Astrocyte (in vitro differentiated cells and primary cell): ENCODE data around the gene RAB3A. TPM values are rescaled to one million over a fixed set of nuclear protein-coding genes. Genes with fewer than 3 reads are reported as not detected.

Source experiments
- DNase-seq: peaks from one replicate; pipeline ENCODE4 v3.0.0-alpha.2; 2010; ENCODE audit warnings: low read depth
- FAIRE-seq: peaks from 2 replicates; lab custom pipeline; 2011; peaks lifted over from hg19 to GRCh38; lab: Jason Lieb, UNC
- H2AFZ ChIP-seq: 2 replicates; pipeline ENCODE4 v1.6.0; 2012; ENCODE audit warnings: low read depth, low read length, inconsistent platforms
- H3K27ac ChIP-seq: 2 replicates; pipeline ENCODE4 v1.5.1; 2011; ENCODE audit warnings: low read depth, low read length, inconsistent platforms
- H3K27me3 ChIP-seq: 2 replicates; pipeline ENCODE4 v1.6.0; 2011; ENCODE audit warnings: low read length, inconsistent platforms; ENCODE audit not compliant: insufficient read depth
- H3K36me3 ChIP-seq: 2 replicates; pipeline ENCODE4 v1.5.1; 2011; ENCODE audit warnings: low read length, inconsistent platforms; ENCODE audit not compliant: insufficient read depth
- H3K4me1 ChIP-seq: 2 replicates; pipeline ENCODE4 v1.5.1; 2011; ENCODE audit warnings: low read length, inconsistent platforms; ENCODE audit not compliant: insufficient read depth
- H3K4me2 ChIP-seq: 2 replicates; pipeline ENCODE4 v1.6.0; 2012; ENCODE audit warnings: low read length, inconsistent platforms
- H3K4me3 ChIP-seq: 2 replicates; pipeline ENCODE4 v1.5.1; 2011; ENCODE audit warnings: low read depth, mild to moderate bottlenecking, low read length, inconsistent platforms; ENCODE audit not compliant: insufficient read depth
- H3K79me2 ChIP-seq: 2 replicates; pipeline ENCODE4 v1.6.0; 2012; ENCODE audit warnings: mild to moderate bottlenecking, low read length, inconsistent platforms; ENCODE audit not compliant: insufficient read depth
- H3K9ac ChIP-seq: 2 replicates; pipeline ENCODE4 v1.6.0; 2012; ENCODE audit warnings: mild to moderate bottlenecking, low read length, inconsistent platforms
- H3K9me3 ChIP-seq: 2 replicates; pipeline ENCODE4 v1.5.1; 2012; ENCODE audit warnings: low read depth, mild to moderate bottlenecking, low read length, inconsistent platforms; ENCODE audit not compliant: insufficient read depth
- H4K20me1 ChIP-seq: 2 replicates; pipeline ENCODE4 v1.6.0; 2012; ENCODE audit warnings: low read length, inconsistent platforms; ENCODE audit not compliant: insufficient read depth
- H3K27ac Mint-ChIP-seq: one replicate; pipeline ENCODE4 v1.8.0; 2021; ENCODE audit warnings: mild to moderate bottlenecking, mixed read lengths; ENCODE audit not compliant: unreplicated experiment
- H3K27me3 Mint-ChIP-seq: one replicate; pipeline ENCODE4 v1.8.0; 2021; ENCODE audit warnings: low read depth, mixed read lengths; ENCODE audit not compliant: unreplicated experiment
- H3K36me3 Mint-ChIP-seq: one replicate; pipeline ENCODE4 v1.8.0; 2021; ENCODE audit warnings: low read depth, mixed read lengths; ENCODE audit not compliant: unreplicated experiment
- H3K4me1 Mint-ChIP-seq: one replicate; pipeline ENCODE4 v1.8.0; 2021; ENCODE audit warnings: low read depth, mixed read lengths; ENCODE audit not compliant: unreplicated experiment
- H3K4me3 Mint-ChIP-seq: one replicate; pipeline ENCODE4 v1.8.0; 2021; ENCODE audit warnings: mild to moderate bottlenecking, moderate library complexity, mixed read lengths; ENCODE audit not compliant: unreplicated experiment
- H3K9me3 Mint-ChIP-seq: one replicate; pipeline ENCODE4 v1.8.0; 2021; ENCODE audit warnings: mild to moderate bottlenecking, mixed read lengths; ENCODE audit not compliant: unreplicated experiment
- EZH2 ChIP-seq: IDR thresholded peaks from 2 replicates; pipeline ENCODE4 v1.6.1; 2012; ENCODE audit warnings: mild to moderate bottlenecking, low read length, inconsistent platforms; ENCODE audit not compliant: insufficient read depth
- total RNA-seq: library from RNA; stranded (reverse); gene quantifications from 2 replicates; pipeline ENCODE4 v1.2.1, GENCODE V29; 2021
- TF ChIP-seq, protein P1 (sequence below): IDR thresholded peaks from 2 replicates; pipeline ENCODE4 v1.5.1; 2011; ENCODE audit warnings: low read depth, mild to moderate bottlenecking, inconsistent platforms, low read length, moderate library complexity; ENCODE audit not compliant: insufficient read depth

RAB3A gene
- total RNA-seq, 1 donor from 2014 or later: 7.5 TPM

DNA sequence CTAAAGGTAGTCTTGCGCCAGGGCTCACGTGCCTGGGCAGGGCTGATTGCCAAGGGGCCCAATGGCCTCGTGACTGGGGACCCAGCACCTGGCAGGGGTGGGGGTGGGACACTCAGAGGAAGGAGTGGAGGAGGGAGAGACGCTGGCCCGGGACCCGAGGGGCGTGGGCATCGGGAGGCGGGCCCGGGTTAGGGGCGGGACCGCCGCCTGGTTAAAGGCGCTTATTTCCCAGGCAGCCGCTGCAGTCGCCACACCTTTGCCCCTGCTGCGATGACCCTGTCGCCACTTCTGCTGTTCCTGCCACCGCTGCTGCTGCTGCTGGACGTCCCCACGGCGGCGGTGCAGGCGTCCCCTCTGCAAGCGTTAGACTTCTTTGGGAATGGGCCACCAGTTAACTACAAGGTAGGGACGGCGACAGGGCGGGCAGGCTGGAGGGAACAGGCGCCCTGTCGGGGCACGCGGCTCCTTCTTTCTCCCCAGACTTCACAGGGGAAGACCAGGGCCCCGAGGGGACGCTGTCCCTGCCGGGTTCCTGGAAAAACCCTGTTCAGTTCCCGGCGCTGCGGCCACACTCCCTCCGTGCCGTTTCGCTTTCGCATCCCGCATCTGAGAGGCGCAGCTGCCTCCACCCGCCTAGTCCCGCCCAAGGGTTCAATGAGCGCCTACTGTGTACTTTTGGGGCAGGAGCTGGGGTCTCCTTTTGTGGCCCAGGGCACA lies 30.1 kb downstream of the RAB3A start, which contains the start of gene IFI30:
IFI30 (plus strand) TSS at position 242 of the 717 bp plus-strand sequence; CDS start at position 271, 29 bp downstream.
- Histone ChIP-seq H2AFZ (peak within 1 kb of the TSS; percentile 96), H3K9me3 (no peaks in the 10 kb centered on the region), H3K9ac (peak within 1 kb of the TSS; percentile 72), H3K4me2 (peak within 1 kb of the TSS; percentile 98), H3K27me3 (no peaks in the 10 kb centered on the region), H3K4me3 (peak within 1 kb of the TSS; percentile 68), H4K20me1 (no peaks in the 10 kb centered on the region), H3K4me1 (no peaks in the 10 kb centered on the region), H3K36me3 (no peaks in the 10 kb centered on the region), H3K79me2 (no peaks in the 10 kb centered on the region), H3K27ac (no peak within 1 kb of the TSS)
- DNase-seq (no peak), FAIRE-seq (no peak)
- Mint-ChIP-seq H3K4me3 (peak within 1 kb of the TSS; percentile 76), H3K27ac (no peak within 1 kb of the TSS), H3K9me3 (peaks cover 1% of the 10 kb centered on the region), H3K36me3 (peaks cover 11% of the 10 kb centered on the region), H3K4me1 (no peaks in the 10 kb centered on the region), H3K27me3 (peaks cover 32% of the 10 kb centered on the region)
- TF ChIP-seq, protein P1, sequence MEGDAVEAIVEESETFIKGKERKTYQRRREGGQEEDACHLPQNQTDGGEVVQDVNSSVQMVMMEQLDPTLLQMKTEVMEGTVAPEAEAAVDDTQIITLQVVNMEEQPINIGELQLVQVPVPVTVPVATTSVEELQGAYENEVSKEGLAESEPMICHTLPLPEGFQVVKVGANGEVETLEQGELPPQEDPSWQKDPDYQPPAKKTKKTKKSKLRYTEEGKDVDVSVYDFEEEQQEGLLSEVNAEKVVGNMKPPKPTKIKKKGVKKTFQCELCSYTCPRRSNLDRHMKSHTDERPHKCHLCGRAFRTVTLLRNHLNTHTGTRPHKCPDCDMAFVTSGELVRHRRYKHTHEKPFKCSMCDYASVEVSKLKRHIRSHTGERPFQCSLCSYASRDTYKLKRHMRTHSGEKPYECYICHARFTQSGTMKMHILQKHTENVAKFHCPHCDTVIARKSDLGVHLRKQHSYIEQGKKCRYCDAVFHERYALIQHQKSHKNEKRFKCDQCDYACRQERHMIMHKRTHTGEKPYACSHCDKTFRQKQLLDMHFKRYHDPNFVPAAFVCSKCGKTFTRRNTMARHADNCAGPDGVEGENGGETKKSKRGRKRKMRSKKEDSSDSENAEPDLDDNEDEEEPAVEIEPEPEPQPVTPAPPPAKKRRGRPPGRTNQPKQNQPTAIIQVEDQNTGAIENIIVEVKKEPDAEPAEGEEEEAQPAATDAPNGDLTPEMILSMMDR: no peak
- TF ChIP-seq EZH2: no peak

DNA sequence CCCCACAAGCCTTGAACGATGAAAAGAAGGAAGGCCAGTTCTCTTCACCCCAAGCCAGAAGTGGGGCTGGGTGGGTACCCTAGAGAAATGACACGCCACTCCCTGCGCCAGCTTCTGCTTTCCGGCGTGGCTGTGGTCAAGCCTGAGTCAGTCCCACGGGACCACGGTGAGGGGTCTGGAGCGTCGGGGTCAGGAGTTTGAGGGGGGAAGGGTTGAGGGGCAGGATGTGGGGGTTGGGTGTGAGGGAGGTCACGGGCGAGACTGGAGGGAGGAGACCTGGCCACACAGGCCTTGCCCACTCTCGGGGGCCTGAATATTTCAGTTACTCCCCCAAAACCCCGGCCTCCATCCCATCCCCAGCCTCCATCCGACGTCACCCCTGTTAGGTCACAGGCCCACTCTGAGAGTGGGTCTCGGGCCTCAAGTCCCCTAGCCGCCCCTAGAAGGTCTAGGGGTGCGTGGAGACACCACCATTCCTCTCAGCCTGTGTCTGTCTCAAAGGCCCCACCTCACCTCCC lies 30.7 kb downstream of the RAB3A start:
- no peak overlapping the region for H3K4me3 Mint-ChIP-seq
- H3K4me3 ChIP-seq: peak overlapping the region; percentile 68

More for the DNA sequence above, 30.7 kb downstream of the RAB3A start:
- H3K4me1 Mint-ChIP-seq: no peaks in the 10 kb centered on the region
- Histone ChIP-seq H2AFZ (peak overlapping the region; percentile 96), H4K20me1 (peaks cover 3% of the 10 kb centered on the region), H3K4me2 (peak overlapping the region; percentile 98), H3K9me3 (no peaks in the 10 kb centered on the region), H3K4me1 (no peaks in the 10 kb centered on the region), H3K79me2 (no peaks in the 10 kb centered on the region), H3K27me3 (no peaks in the 10 kb centered on the region), H3K36me3 (no peaks in the 10 kb centered on the region), H3K27ac (no peak overlapping the region), H3K9ac (peak overlapping the region; percentile 72)
- H3K27ac Mint-ChIP-seq: no peak overlapping the region
- TF ChIP-seq, protein P1: no peak
- TF ChIP-seq EZH2: no peak
- H3K27me3 Mint-ChIP-seq: peaks cover 30% of the 10 kb centered on the region
- FAIRE-seq: no peak
- no peak for DNase-seq
- H3K9me3 Mint-ChIP-seq: peaks cover 1% of the 10 kb centered on the region
- H3K36me3 Mint-ChIP-seq: peaks cover 12% of the 10 kb centered on the region
